HL-60 (cell line): ENCODE data around the gene SUPT5H.

Source experiments
- CTCF ChIP-seq: IDR thresholded peaks from one replicate; pipeline ENCODE4 v1.5.1; 2011; ENCODE audit warnings: low read length, control low read depth, inconsistent platforms; ENCODE audit not compliant: insufficient read depth
- GABPA ChIP-seq: IDR thresholded peaks from 2 replicates; pipeline ENCODE4 v1.6.1; 2012; ENCODE audit warnings: low read depth
- POLR2AphosphoS5 ChIP-seq: IDR thresholded peaks from 2 replicates; pipeline ENCODE4 v1.6.1; 2012; ENCODE audit warnings: low read depth
- REST ChIP-seq: IDR thresholded peaks from 2 replicates; pipeline ENCODE4 v1.6.1; 2012; ENCODE audit warnings: low read depth; ENCODE audit not compliant: insufficient replicate concordance
- SPI1 ChIP-seq: IDR thresholded peaks from 2 replicates; pipeline ENCODE4 v1.6.1; 2012; ENCODE audit warnings: low read depth, mild to moderate bottlenecking, borderline replicate concordance

GRCh38 chr19:39424934-39425333 is 20.4 kb upstream of the SUPT5H start:
- TF ChIP-seq CTCF (no peak), POLR2AphosphoS5 (no peak), SPI1 (no peak), GABPA (no peak), REST (no peak)
